Measurements from ENCODE around the gene NKIRAS2.

NKIRAS2 gene

DNA sequence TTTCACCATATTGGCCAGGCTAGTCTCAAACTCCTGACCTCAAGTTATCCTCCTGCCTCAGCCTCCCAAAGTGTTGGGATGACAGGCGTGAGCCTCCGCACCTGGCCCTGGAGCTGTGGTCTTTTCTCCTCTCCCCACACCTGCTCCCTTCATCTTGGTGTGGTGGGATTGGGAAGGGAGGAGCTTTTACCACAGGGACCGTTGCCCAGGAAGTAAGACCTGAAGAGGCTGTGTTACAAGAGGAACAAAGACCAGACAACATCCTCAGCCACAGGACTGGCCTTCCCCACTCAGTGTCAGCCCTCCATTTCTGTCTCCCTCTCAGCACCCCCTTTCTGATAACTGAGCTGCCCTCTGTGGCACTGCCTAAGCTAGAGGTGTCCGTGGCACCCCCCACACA, 39.9 kb downstream of the NKIRAS2 start:
- no peak for DNase-seq

- DNase-seq = no peak
Observed at GRCh38 chr17:42060231-42060630, 40.3 kb downstream of the NKIRAS2 start.

- no peak for DNase-seq
Observed at GRCh38 chr17:42061646-42062487, 42.0 kb downstream of the NKIRAS2 start.

- no peak for DNase-seq
Observed at GRCh38 chr17:42062681-42063080, 42.8 kb downstream of the NKIRAS2 start.

DNA sequence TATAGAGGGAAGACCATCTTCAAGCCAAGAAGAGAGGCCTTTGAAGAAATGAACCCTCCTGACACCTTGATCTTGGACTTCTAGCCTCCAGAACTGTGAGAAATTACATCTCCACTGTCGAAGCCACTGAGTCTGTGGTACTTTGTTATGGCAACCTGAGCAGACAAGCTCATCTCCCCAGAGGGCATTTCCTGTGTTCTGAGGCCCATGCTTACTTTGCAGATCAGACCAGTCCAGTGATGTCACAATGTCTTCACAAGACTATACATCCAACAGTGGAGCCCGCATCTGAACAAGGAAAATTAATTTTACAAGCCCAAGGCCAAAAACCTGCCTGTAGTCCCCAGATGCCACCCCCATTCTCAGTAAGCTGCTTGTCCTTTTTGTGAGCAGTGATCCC, 45.3 kb downstream of the NKIRAS2 start:
- DNase-seq = no peak

DNA sequence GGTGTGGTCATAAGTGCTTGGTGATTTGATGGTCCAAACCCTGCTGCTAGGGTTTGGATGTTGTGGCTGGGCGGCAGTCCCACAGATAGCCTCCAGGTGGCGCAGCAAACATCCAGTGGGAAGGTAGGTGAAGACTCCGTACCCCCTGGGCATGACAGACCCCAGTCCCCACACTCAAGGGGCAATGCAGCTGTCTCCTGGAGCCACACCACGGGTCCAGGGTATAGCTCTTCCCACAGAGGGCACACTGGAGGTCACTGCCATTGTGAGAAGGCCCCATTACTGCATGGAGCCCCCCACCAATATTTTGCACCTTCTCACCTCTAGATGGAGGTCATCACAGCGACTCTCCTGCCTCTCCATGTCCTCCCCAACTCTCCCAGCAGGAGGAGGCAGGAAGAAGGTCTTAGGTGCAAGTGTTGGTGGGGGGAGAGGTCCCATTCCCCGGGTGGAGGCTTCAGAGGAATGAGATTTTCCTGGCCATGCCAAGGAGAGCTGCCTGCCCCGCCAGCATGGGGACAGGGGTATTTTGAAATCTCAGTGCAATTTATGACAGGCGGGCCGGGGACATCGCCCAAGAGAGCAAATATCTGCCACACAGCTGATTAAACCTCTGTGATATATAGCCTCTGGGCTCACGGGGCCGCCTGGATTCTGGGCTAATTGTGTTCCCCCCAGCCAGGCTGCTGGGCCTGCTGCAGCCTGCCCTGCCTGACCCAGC, 47.6 kb downstream of the NKIRAS2 start:
- DNase-seq = peak; percentile 79

DNA sequence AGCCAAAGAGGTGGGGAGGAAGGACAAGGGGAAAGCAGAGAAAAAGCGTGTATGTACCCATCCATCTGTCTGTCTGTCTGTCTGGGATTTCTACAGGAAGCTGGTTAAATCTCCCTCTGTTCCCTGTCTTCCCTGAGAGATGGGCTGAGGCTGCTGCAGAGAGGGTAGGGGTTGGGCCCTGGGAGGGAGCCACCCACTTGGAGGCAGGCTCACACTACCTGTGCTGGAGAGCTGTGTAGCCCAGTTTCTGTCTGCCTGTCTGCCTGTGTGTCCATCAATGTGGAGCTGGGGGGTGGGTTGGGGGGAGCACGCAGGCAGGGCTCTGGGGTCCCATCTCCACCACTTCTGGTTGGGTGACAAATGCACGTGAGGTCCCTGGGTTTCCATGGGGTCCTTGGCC, 49.1 kb downstream of the NKIRAS2 start:
- no peak for DNase-seq

- no peak for DNase-seq
Observed at GRCh38 chr17:42071810-42072209, 51.9 kb downstream of the NKIRAS2 start.

DNA sequence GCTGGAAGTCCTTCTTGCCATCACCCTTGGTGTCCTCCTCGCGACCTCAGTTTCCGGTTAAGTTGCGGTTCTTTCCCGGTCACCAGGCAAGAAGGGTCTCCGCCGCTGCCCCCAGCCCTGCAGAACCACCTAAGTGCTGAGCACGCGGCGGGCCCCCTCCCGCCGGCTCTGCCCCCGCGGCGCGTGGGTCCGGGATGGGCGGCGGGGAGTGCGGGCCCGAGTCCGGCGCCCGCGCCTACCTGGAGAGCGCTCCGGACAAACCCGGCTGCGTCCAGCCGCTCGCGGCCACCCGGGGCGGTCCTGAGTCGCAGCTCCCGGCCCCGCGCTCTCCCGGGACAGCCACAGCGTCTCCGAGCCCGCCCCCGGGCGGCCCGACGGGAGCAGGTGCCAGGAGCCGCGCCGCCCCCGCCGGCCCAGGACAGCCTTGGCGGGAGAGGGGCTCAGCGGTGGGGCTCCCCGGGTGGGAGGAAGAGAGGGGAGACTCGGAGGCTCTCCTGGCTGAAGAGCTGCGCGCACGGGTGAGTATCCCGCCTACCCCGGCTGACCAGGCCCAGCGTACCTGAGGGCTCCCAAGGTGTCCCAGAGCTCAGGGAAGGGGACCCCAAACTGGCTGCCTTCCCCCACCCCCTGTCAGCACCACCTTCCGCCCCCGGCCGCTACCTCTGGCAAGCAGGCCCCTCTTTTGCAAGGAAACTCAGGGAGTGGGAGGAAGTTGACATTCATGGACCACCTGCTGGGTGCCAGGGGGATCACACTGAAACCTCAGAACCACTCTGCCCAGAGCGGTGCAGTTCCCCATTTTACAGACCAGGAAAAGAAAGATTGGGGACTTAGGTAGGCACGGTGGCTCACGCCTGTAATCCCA, 52.7 kb downstream of the NKIRAS2 start:
- DNase-seq = no peak
